RWPE2 (cell line): ENCODE results near the gene EEA1.

Source experiments
- ATAC-seq: fragments of 200-7000 bp; cut with Tn5 transposase; 3 replicates; pipeline ENCODE4 v1.9.1; 2021; ENCODE audit warnings: low read depth
- DNase-seq: peaks from one replicate; pipeline ENCODE4 v3.0.0-alpha.2; 2020; ENCODE audit warnings: low spot score
- H3K27ac ChIP-seq: fragments of 450-650 bp; 2 replicates; pipeline ENCODE4 v1.5.1; 2017; ENCODE audit warnings: mild to moderate bottlenecking; ENCODE audit not compliant: poor library complexity, severe bottlenecking
- H3K27me3 ChIP-seq: fragments of 250-450 bp; sonication (Bioruptor Pico); 2 replicates; pipeline ENCODE4 v1.5.1; 2021; ENCODE audit warnings: mild to moderate bottlenecking, moderate library complexity; ENCODE audit not compliant: insufficient read depth, poor library complexity, severe bottlenecking
- H3K36me3 ChIP-seq: fragments of 250-450 bp; sonication (Bioruptor Pico); 2 replicates; pipeline ENCODE4 v1.5.1; 2020; ENCODE audit warnings: low read depth, mild to moderate bottlenecking, moderate library complexity
- H3K4me1 ChIP-seq: fragments of 250-450 bp; sonication (Bioruptor Pico); 2 replicates; pipeline ENCODE4 v1.5.1; 2021; ENCODE audit warnings: mild to moderate bottlenecking, moderate library complexity; ENCODE audit not compliant: insufficient read depth, poor library complexity, severe bottlenecking
- H3K4me3 ChIP-seq: fragments of 250-450 bp; sonication (Bioruptor Pico); 2 replicates; pipeline ENCODE4 v1.5.1; 2021; ENCODE audit warnings: mild to moderate bottlenecking, moderate library complexity; ENCODE audit not compliant: severe bottlenecking
- H3K9me3 ChIP-seq: fragments of 250-450 bp; sonication (Bioruptor Pico); 2 replicates; pipeline ENCODE4 v1.5.1; 2021; ENCODE audit warnings: mild to moderate bottlenecking, moderate library complexity; ENCODE audit not compliant: severe bottlenecking
- TF ChIP-seq, protein P1 (sequence below): fragments of 450-650 bp; IDR thresholded peaks from one replicate; pipeline ENCODE4 v1.5.1; 2017; ENCODE audit warnings: mild to moderate bottlenecking, moderate library complexity; ENCODE audit not compliant: poor library complexity, severe bottlenecking

Gene EEA1

DNA sequence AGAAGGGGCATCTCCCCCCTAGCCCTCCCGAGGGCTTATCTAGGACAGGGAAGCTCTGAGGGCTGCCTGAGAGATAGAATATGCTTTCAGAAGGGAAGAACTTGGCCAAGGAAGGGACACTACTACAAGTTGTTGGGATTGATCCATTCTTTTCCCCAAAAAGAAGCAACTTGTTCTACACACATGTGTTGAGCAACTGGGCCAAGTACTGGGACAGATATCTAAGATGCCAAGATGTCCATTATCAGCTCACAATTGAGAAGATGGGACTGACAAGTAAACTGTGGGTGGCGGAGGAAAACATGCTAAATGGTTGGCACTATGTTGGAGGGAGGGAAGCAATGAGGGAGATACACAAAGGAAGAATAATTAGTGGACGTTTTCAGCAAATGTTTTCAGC, 195.4 kb downstream of the EEA1 start:
- Histone ChIP-seq H3K4me1 (peaks cover 9% of the 10 kb centered on the region), H3K27ac (no peak overlapping the region), H3K9me3 (no peaks in the 10 kb centered on the region), H3K4me3 (no peak overlapping the region), H3K27me3 (no peaks in the 10 kb centered on the region), H3K36me3 (no peaks in the 10 kb centered on the region)
- ATAC-seq (no peak), DNase-seq (no peak)
- TF ChIP-seq, protein P1, sequence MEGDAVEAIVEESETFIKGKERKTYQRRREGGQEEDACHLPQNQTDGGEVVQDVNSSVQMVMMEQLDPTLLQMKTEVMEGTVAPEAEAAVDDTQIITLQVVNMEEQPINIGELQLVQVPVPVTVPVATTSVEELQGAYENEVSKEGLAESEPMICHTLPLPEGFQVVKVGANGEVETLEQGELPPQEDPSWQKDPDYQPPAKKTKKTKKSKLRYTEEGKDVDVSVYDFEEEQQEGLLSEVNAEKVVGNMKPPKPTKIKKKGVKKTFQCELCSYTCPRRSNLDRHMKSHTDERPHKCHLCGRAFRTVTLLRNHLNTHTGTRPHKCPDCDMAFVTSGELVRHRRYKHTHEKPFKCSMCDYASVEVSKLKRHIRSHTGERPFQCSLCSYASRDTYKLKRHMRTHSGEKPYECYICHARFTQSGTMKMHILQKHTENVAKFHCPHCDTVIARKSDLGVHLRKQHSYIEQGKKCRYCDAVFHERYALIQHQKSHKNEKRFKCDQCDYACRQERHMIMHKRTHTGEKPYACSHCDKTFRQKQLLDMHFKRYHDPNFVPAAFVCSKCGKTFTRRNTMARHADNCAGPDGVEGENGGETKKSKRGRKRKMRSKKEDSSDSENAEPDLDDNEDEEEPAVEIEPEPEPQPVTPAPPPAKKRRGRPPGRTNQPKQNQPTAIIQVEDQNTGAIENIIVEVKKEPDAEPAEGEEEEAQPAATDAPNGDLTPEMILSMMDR, result no peak

DNA sequence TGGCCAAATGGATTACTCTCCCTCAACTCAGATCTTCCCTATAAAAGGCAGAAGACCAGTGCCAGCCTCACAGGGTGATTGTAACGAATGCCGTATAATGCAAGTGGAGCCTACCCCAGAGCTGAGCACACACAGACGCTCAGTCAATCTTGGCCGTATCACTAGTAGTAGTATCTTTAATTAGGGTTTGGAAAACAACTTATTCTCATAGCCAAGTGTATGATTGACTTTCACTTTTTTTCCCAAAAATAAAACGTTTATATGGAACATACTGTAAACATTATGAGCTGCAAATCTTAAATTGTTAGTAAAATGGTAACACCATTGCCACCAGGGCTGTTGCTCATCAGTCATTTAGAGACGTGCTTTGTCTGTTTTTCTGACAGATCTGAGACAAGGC, 195.9 kb downstream of the EEA1 start:
- H3K36me3 ChIP-seq, result no peaks in the 10 kb centered on the region
- H3K4me1 ChIP-seq, result peaks cover 9% of the 10 kb centered on the region
- TF ChIP-seq, protein P1, result no peak
- no peak for ATAC-seq
- DNase-seq, result no peak
- no peak overlapping the region for H3K27ac ChIP-seq
- H3K4me3 ChIP-seq, result no peak overlapping the region
- no peaks in the 10 kb centered on the region for H3K27me3 ChIP-seq
- H3K9me3 ChIP-seq, result no peaks in the 10 kb centered on the region

DNA sequence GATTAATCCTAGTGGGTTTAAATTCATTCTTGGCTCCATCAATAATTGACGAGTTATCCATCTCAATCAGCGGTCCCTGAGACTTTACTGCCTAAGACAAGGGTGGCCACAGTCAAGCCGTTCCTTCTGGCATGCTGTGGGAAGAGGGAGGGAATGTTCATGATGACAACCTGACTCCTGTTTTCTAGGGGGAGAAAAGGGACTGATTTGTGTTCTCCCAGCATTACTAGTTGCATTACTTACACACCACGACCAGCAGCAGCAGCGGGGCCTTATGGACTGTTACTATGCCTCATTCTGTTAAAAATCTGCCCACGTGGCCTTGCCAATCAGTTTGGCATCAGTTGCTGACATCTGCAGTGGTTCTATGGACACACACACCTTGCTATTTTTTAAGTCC, 196.4 kb downstream of the EEA1 start:
- H3K4me1 ChIP-seq, result peaks cover 9% of the 10 kb centered on the region
- H3K9me3 ChIP-seq, result no peaks in the 10 kb centered on the region
- H3K36me3 ChIP-seq, result no peaks in the 10 kb centered on the region
- no peak for ATAC-seq
- H3K27ac ChIP-seq, result no peak overlapping the region
- H3K4me3 ChIP-seq, result no peak overlapping the region
- no peak for DNase-seq
- no peaks in the 10 kb centered on the region for H3K27me3 ChIP-seq
- TF ChIP-seq, protein P1, result no peak

DNA sequence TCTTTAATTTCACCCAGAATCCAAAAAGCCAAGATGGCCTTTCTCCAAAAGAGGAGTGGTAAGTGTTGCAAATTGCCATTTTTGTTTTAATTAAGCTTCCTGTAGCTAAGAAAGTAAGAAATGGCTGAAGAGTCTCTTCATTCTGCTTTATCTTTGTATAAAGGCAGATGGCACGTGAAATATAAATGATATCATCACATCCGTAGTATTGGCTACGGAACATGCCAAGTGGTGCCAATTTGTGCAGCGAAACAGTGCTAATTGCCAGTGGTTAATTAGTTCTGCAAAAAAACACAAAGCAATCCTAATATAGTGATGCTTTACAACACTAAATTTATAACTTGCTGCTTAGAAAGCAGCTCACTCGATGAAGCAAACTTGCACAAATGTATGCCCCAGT, 196.9 kb downstream of the EEA1 start:
- ATAC-seq, result no peak
- Histone ChIP-seq H3K36me3 (no peaks in the 10 kb centered on the region), H3K9me3 (no peaks in the 10 kb centered on the region), H3K27ac (no peak overlapping the region), H3K27me3 (no peaks in the 10 kb centered on the region), H3K4me3 (no peak overlapping the region), H3K4me1 (peaks cover 9% of the 10 kb centered on the region)
- TF ChIP-seq, protein P1, result no peak
- DNase-seq, result no peak

DNA sequence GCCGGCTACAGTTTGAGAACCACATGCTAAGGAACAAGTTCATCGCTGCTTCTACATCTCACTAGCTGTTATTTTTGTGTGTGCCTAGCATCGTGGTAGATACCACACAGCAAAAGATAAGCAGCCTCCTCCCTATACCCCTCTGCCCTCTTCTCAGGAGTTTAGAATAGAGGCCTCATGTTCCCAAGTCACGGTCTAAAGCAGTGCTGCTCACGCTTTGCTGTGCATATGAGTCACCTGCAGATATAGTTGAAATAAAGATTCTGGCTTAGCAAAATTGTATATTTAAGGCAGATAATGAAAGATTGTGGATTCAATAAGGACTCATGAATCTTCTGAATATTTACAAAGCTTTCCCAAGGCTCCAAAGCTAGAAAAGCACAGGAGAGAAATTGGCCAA, 198.3 kb downstream of the EEA1 start:
- TF ChIP-seq, protein P1, result no peak
- no peak for DNase-seq
- H3K4me1 ChIP-seq, result peaks cover 9% of the 10 kb centered on the region

More for the DNA sequence above, 198.3 kb downstream of the EEA1 start:
- Histone ChIP-seq H3K9me3 (no peaks in the 10 kb centered on the region), H3K27me3 (no peaks in the 10 kb centered on the region), H3K4me3 (no peak overlapping the region), H3K27ac (no peak overlapping the region), H3K36me3 (no peaks in the 10 kb centered on the region)
- ATAC-seq, result no peak
